OCI-LY7 (cell line): ENCODE data around the gene OR51D1. TPM values are rescaled to one million over a fixed set of nuclear protein-coding genes. Genes with fewer than 3 reads are reported as not detected.

Experiments used
- BruUV-seq: library from RNA; stranded (reverse); fragments of 400-500 nt; replicated peaks from 2 replicates; lab custom pipeline; 2021; lab: Mats Ljungman, UMichigan
- CTCF ChIA-PET: fragments of 300-600 bp; sonication (Branson Sonifier 250); formaldehyde crosslinking; loops from one replicate; lab custom pipeline; 2022; ENCODE audit warnings: antibody characterized with exemption; ENCODE audit not compliant: unreplicated experiment; lab: Charles Lee
- POLR2A ChIA-PET: fragments of 300-600 bp; sonication (Branson Sonifier 250); formaldehyde crosslinking; loops from one replicate; lab custom pipeline; 2022; ENCODE audit warnings: antibody characterized with exemption; lab: Charles Lee
- DNase-seq: peaks from one replicate; pipeline ENCODE4 v3.0.0-alpha.2; 2015; ENCODE audit warnings: low spot score
- H2AFZ ChIP-seq: fragments of 200-600 bp; sonication (generic), shearing (Covaris generic); 2 replicates; pipeline ENCODE4 v1.6.1; 2014; ENCODE audit warnings: mild to moderate bottlenecking, antibody characterized with exemption, low read length, moderate library complexity
- H3K27ac ChIP-seq: fragments of 200-600 bp; sonication (generic); 2 replicates; pipeline ENCODE4 v1.5.1; 2014; ENCODE audit warnings: mixed run types, low read depth, mild to moderate bottlenecking, moderate library complexity, low read length, inconsistent platforms; ENCODE audit not compliant: poor library complexity, severe bottlenecking
- H3K36me3 ChIP-seq: fragments of 200-600 bp; sonication (generic); 2 replicates; pipeline ENCODE4 v1.6.1; 2014; ENCODE audit warnings: mild to moderate bottlenecking, antibody characterized with exemption, low read length, moderate library complexity, mixed read lengths; ENCODE audit not compliant: insufficient read depth
- H3K4me1 ChIP-seq: fragments of 200-600 bp; sonication (generic); 2 replicates; pipeline ENCODE4 v1.5.1; 2014; ENCODE audit warnings: mild to moderate bottlenecking, low read length; ENCODE audit not compliant: insufficient read depth, poor library complexity, severe bottlenecking
- H3K4me2 ChIP-seq: fragments of 200-600 bp; sonication (generic); 2 replicates; pipeline ENCODE4 v1.6.1; 2014; ENCODE audit warnings: mild to moderate bottlenecking, low read length
- H3K4me3 ChIP-seq: fragments of 200-600 bp; sonication (generic); 2 replicates; pipeline ENCODE4 v1.5.1; 2014; ENCODE audit warnings: mild to moderate bottlenecking, low read depth, low read length; ENCODE audit not compliant: poor library complexity, severe bottlenecking
- H3K79me2 ChIP-seq: fragments of 200-600 bp; sonication (generic); 2 replicates; pipeline ENCODE4 v1.6.1; 2016; ENCODE audit warnings: low read depth, mild to moderate bottlenecking, low read length, moderate library complexity, mixed read lengths; ENCODE audit not compliant: insufficient read depth
- H3K9me2 ChIP-seq: fragments of 200-600 bp; sonication (generic); 2 replicates; pipeline ENCODE4 v1.6.1; 2016; ENCODE audit warnings: mild to moderate bottlenecking, low read length, mixed read lengths; ENCODE audit not compliant: insufficient read depth
- H3K9me3 ChIP-seq: fragments of 200-600 bp; sonication (generic); 2 replicates; pipeline ENCODE4 v1.6.1; 2014; ENCODE audit warnings: mild to moderate bottlenecking, mixed run types, low read length, mixed read lengths
- H4K20me1 ChIP-seq: fragments of 200-600 bp; sonication (generic); 2 replicates; pipeline ENCODE4 v1.6.1; 2014; ENCODE audit warnings: mild to moderate bottlenecking, antibody characterized with exemption, low read length, moderate library complexity, mixed read lengths; ENCODE audit not compliant: insufficient read depth
- CTCF ChIP-seq: fragments of 200-600 bp; sonication (generic); conservative IDR thresholded peaks from 2 replicates; pipeline ENCODE4 v1.5.1; 2014; ENCODE audit warnings: mild to moderate bottlenecking, antibody characterized with exemption, low read length, moderate library complexity, mixed read lengths
- EZH2phosphoT487 ChIP-seq: fragments of 200-600 bp; sonication (generic); IDR thresholded peaks from 2 replicates; pipeline ENCODE4 v1.6.1; 2018; ENCODE audit warnings: low read depth, borderline replicate concordance, mild to moderate bottlenecking, mixed run types, antibody characterized with exemption, low read length, moderate library complexity, mixed read lengths
- intact Hi-C: fragments of 100-400 bp; cut with micrococcal nuclease; formaldehyde crosslinking; loops from one replicate; pipeline ENCODE4 v1.10.0; 2022; ENCODE audit not compliant: unreplicated experiment
- total RNA-seq, 2 experiments: library from RNA; depleted of rRNA in 1 of 2; stranded (reverse); fragments of >200 nt in 1 of 2; shearing (Covaris generic) in 1 of 2; gene quantifications; 2 replicates each; pipeline ENCODE4 v1.2.3, GENCODE V29; 2014 to 2022

The OR51D1 gene
- total RNA-seq, 2 experiments from 2014 or later: not detected

DNA sequence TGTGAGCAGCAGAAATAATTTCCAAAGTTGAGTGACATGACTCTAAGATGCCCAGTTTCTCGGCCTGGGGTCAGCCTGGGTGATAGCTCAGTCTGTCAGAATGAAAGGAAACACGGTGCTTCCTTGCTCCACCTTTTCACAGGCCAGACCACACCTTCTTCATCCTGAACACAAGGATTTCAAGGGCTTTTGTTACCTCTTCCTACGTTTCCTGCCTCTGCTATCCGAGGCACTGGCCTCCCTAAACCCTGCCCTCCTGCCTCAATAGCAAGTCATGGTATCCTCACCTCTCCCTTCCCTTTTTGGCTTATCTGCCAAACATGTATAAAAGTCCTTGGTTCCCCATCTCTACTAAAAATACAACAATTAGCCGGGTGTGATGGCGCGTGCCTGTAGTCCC lies 4.8 kb downstream of the OR51D1 start:
- TF ChIP-seq EZH2phosphoT487 (no peak), CTCF (no peak)
- H3K79me2 ChIP-seq: no peaks in the 10 kb centered on the region
- intact Hi-C loops: no loop called here
- no peaks in the 10 kb centered on the region for H3K9me3 ChIP-seq
- H4K20me1 ChIP-seq: no peaks in the 10 kb centered on the region
- no peak overlapping the region for H3K27ac ChIP-seq
- no peak for DNase-seq
- no peaks in the 10 kb centered on the region for H3K4me1 ChIP-seq
- no peak overlapping the region for H2AFZ ChIP-seq
- no peaks in the 10 kb centered on the region for H3K36me3 ChIP-seq
- no peak overlapping the region for H3K4me3 ChIP-seq
- no TSS peak for BruUV-seq
- POLR2A ChIA-PET: no interaction called here
- no peaks in the 10 kb centered on the region for H3K9me2 ChIP-seq
- no peak overlapping the region for H3K4me2 ChIP-seq
- CTCF ChIA-PET: no interaction called here

DNA sequence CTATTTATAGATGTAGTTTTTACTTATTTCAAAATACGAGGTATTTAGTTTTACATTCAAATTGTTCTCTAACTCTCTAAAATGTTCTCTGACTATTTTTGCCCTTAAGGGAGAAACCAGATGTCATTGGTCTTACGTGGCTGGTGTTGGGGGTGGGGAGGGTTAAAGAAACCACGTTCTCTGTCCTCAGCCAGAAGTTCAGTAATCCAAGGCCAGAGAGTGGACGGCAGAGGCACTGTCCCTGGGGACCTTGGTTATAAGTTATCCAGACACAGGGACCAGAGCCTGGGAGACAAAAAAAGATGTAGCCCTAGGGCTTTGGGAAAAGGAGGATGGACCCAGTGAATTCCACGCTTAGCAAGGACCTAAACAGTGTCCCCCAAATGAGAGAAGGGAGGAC lies 5.8 kb downstream of the OR51D1 start:
- no peaks in the 10 kb centered on the region for H3K36me3 ChIP-seq
- H3K27ac ChIP-seq: no peak overlapping the region
- H3K9me2 ChIP-seq: no peaks in the 10 kb centered on the region
- no peaks in the 10 kb centered on the region for H3K4me1 ChIP-seq
- ChIA-PET POLR2A (no interaction called here), CTCF (no interaction called here)
- intact Hi-C loops: no loop called here
- H2AFZ ChIP-seq: no peak overlapping the region
- TF ChIP-seq CTCF: no peak
- TF ChIP-seq EZH2phosphoT487: no peak
- DNase-seq: no peak
- H4K20me1 ChIP-seq: no peaks in the 10 kb centered on the region
- no peak overlapping the region for H3K4me2 ChIP-seq
- H3K4me3 ChIP-seq: no peak overlapping the region
- H3K79me2 ChIP-seq: no peaks in the 10 kb centered on the region
- no peaks in the 10 kb centered on the region for H3K9me3 ChIP-seq
- BruUV-seq: no TSS peak

GRCh38 chr11:4643682-4644081 lies 6.4 kb downstream of the OR51D1 start, which contains the start of gene OR51E1:
TSS of gene OR51E1 (plus strand) at chr11:4643982. CDS start at chr11:4652527, 8,545 bp downstream.
- Histone ChIP-seq H2AFZ (no peak within 1 kb of the TSS), H3K4me3 (no peak within 1 kb of the TSS), H3K9me3 (no peaks in the 10 kb centered on the region), H3K9me2 (no peaks in the 10 kb centered on the region), H3K79me2 (no peaks in the 10 kb centered on the region), H4K20me1 (no peaks in the 10 kb centered on the region), H3K36me3 (no peaks in the 10 kb centered on the region), H3K27ac (no peak within 1 kb of the TSS), H3K4me1 (no peaks in the 10 kb centered on the region), H3K4me2 (no peak within 1 kb of the TSS)
- ChIA-PET POLR2A (no interaction called here), CTCF (no interaction called here)
- TF ChIP-seq CTCF: no peak
- TF ChIP-seq EZH2phosphoT487: no peak
- intact Hi-C loops: no loop called here
- no TSS peak for BruUV-seq
- no peak for DNase-seq
